ENCODE data around the gene C13orf46.
A peak's percentile ranks its signal among the peaks of the same experiment; 100 is the strongest.

Gene C13orf46

DNA sequence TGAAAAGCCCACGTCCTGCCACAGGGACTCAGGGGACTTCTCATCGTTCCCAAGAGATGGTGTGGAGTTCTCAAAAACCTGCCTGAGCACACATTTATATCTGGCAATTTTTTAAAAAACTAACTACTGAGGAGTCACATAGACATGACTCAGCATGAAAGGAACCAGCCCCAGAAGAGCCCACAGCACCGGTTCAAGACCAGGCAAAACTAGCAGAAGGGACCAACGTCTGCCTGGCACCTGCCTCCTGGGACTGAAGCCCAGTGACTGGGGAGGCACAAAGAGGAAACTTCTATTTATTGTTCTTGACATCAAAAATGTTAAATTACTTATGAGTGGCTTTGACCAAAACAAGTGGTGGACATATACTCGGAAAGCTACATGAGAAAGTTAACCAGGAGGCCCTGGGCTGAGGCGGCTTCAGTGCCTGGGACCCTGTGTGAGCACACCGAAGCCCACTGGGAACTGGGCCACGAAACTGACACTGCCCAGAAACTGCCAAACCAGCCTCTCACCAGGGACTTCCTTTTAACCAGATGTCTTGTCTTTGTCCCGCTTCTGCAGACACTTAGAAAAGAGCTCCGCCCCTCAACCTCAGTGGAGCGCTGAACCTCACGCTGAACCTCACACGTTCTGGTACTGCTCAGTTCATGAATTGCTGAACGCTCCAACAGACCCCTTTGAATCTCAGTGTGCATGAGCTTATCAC is 25.7 kb downstream of the C13orf46 start:
- Mint-ChIP-seq H3K27ac (peak overlapping the region; percentile 73), H3K4me3 (no peak overlapping the region), H3K4me1 (peaks cover 18% of the 10 kb centered on the region), H3K9me3 (no peaks in the 10 kb centered on the region), H3K36me3 (peaks cover 11% of the 10 kb centered on the region)
- ATAC-seq (no peak), DNase-seq (ENCODE audit: low spot score in 2 of 2) (no peak)

DNA sequence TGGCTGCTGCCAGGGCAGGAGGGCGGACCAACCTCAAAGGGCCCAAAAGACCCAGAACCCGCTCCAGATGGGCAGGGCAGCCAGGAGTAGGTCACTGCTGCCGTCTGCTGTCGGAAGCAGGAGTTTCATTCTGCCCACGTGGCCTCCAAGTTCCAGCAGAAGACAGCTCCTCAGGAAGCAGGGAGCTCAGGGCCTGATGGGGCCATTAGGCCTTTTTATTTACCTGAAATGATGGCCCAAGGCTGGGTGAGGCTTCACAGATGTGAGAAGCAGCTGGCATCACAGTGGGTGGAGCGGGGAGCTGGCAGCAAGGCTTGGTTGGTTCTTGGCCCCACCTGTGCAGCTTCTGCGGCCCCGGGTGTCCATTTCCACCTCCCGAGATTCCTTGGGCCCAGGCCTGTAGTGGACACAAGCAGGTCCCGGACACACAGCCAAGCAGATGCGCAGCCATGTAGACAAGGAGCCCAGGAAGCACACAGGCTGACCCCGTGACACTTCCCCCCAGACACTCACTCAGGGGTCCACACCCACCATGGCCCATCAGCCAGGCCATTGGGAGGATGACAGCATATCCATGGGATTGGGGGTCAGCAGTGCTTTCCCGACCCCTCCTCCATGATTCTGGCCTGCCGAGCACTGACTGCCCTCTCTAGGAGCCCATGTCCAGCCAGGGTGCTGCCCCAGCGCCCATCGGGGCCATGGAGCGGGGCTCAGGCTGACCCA is 26.4 kb downstream of the C13orf46 start:
- H3K9me3 Mint-ChIP-seq = no peaks in the 10 kb centered on the region
- peaks cover 11% of the 10 kb centered on the region for H3K36me3 Mint-ChIP-seq
- ATAC-seq (no peak), DNase-seq (ENCODE audit: low spot score in 2 of 2) (no peak)
- H3K4me3 Mint-ChIP-seq = no peak overlapping the region
- H3K4me1 Mint-ChIP-seq = peaks cover 18% of the 10 kb centered on the region
- H3K27ac Mint-ChIP-seq = peak overlapping the region; percentile 73

DNA sequence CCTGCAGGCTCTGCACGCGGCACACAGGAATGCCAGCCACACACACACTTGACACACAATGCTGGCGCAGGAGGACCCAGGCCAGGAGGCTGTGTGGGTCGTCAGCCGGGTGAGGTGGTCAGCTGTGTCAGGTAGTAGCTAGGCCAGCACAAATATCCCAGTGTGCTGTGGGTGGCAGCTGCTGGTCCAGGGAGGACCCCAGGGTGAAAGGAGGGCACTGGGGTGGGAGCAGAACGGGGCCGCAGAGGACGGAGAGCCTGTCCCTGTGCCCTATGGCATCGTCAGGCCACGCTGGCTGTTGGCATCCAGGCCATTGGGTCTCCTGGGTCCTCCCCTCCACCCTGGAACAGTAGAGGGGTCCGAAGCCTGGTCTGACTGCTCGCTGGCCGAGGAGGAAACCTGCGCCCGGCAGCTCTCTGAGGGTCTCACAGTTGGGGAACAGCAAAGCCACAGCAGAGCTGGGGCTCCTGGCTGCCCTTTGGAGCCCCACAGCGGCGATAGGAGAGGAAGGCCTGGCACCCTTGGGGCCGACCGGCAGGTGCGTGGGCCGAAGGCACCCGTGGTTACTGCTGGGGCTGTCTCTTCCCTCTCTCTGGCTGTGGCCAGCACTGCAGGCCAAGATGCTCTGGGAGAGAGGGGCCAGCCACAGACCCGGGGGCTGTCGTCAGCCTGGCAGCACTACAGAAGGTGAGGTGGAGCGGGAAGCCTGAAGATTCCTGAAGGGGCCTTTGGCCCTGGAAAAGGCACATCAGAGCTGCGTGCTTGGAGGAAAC is 27.3 kb downstream of the C13orf46 start:
- Mint-ChIP-seq H3K4me1 (peaks cover 18% of the 10 kb centered on the region), H3K4me3 (no peak overlapping the region), H3K27ac (peak overlapping the region; percentile 29), H3K9me3 (no peaks in the 10 kb centered on the region), H3K36me3 (peaks cover 16% of the 10 kb centered on the region)
- ATAC-seq (no peak), DNase-seq (ENCODE audit: low spot score in 2 of 2) (no peak)

DNA sequence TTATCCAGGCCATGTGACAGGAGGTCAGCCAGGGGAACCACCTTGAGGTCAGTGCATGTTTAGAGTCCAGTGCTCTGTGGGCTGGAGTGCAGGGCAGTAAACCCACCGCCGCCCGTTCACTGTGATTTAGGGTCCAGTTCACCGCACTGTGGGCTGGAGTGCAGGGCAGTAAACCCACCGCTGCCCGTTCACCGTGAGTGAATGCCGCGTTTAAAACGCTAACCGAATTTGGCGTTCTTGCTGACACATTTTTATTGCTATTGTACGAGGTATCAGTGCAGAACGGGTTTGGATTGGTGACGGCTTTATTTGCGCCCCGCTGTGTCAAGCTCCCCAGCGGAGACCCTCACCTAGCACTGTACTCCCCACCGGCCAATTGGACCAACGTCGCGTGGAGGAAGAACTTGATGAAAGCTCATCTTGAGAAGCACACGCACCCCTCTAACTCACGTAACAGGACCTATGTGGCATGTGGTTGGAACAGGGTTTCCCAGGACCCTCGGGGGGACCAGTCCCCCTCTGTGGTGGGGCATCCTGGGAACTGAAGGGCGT is 27.9 kb downstream of the C13orf46 start:
- H3K9me3 Mint-ChIP-seq = no peaks in the 10 kb centered on the region
- no peak for ATAC-seq
- H3K27ac Mint-ChIP-seq = no peak overlapping the region
- peaks cover 16% of the 10 kb centered on the region for H3K36me3 Mint-ChIP-seq
- DNase-seq (ENCODE audit: low spot score in 2 of 2) = no peak
- peaks cover 18% of the 10 kb centered on the region for H3K4me1 Mint-ChIP-seq
- no peak overlapping the region for H3K4me3 Mint-ChIP-seq

DNA sequence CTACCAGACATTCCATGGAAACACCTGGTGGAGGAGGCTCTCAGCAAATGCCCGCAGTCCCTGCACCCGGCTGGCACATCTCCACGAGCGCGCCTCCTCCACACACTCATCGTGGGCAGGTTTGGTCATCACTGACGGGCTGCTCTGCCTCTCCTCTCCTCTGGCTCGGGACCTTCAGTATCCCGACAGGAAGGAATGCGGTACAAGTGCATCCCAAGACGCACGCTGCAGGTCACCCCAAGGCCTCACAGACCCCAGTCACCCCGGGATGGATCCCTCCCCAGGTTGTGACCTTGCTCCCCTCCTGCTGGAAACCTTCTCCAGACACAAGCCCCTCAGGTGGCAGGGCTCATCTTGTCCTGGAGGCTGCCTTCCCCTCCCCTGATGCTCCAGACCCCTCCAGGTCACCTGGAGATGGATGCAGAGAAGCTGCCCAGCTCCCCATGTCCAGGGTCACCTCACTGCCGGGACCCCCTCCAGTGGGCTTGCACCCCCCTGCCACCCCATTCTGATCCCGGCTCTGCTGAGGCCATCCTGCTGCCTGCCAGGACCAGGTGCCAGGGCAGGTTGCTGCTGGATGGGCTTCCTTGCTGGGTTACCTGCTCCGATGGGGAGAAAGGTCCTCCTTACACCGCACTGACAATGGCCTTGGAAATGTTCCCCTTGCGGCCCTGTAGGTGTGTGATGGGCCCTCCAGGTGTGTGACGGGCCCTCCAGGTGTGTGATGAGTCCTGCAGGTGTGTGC is 29.9 kb downstream of the C13orf46 start:
- ATAC-seq (no peak), DNase-seq (ENCODE audit: low spot score in 2 of 2) (no peak)
- Mint-ChIP-seq H3K36me3 (peaks cover 16% of the 10 kb centered on the region), H3K4me1 (peaks cover 18% of the 10 kb centered on the region), H3K9me3 (no peaks in the 10 kb centered on the region), H3K4me3 (no peak overlapping the region), H3K27ac (no peak overlapping the region)

DNA sequence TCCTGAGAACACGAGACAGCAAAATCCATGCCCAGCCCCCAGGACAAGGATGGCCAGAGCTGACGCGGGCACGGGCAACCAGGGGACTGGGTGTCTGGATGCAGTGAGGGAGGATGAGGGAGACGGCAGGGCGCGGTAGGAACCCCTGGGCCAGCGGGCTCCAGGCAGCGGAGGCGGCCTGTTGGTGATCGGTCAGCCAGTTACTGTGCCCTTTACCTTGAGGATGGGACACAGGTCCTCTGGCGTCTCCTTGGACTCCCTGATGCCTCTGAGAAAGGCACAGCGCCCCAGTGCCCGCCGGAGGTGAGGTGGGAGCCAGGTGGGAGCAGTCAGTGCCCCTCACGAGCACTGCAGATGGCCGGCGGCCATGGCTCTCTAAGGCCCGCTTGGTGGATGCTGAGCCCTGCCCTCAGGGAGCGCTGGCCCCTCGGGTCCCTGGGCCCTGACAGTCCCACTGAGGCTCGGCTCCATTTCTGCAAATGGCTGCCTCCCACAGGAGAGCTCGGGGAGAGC is 31.2 kb downstream of the C13orf46 start:
- ATAC-seq (no peak), DNase-seq (ENCODE audit: low spot score in 2 of 2) (no peak)
- H3K4me3 Mint-ChIP-seq = no peak overlapping the region
- no peak overlapping the region for H3K27ac Mint-ChIP-seq
- peaks cover 16% of the 10 kb centered on the region for H3K36me3 Mint-ChIP-seq
- peaks cover 10% of the 10 kb centered on the region for H3K4me1 Mint-ChIP-seq
- no peaks in the 10 kb centered on the region for H3K9me3 Mint-ChIP-seq

DNA sequence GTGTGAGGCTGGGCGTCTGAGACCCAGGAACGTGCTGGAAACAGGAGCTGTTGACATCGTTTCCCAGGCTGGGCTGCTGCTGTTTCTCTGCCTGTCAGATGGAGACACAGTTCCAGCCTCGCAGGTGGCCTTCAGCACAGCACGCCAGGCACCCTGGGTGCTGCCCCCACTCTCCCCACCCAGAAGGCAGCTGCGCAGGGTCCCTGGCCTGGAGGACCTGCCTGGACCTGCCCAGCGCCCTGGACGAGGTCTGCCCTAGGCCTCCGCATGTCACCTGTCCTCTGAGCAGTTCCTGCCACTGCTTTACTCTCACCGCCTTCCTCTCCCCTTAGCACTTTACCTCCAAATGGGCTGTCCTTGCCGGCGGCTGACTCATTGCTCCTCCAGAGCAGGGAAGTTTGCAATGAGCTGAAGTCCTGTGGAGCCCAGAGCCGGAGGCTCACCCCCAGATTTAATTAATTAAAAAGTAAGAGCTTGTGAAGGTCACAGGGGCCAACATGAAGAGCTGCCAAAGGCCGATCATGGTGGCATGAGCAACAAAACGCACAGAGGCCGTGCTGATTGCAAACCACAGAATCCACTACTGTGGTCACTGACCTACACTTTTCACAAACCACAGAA is 32.2 kb downstream of the C13orf46 start:
- H3K9me3 Mint-ChIP-seq = no peaks in the 10 kb centered on the region
- no peak overlapping the region for H3K27ac Mint-ChIP-seq
- ATAC-seq (no peak), DNase-seq (ENCODE audit: low spot score in 2 of 2) (no peak)
- peaks cover 16% of the 10 kb centered on the region for H3K36me3 Mint-ChIP-seq
- no peak overlapping the region for H3K4me3 Mint-ChIP-seq
- H3K4me1 Mint-ChIP-seq = peaks cover 6% of the 10 kb centered on the region

DNA sequence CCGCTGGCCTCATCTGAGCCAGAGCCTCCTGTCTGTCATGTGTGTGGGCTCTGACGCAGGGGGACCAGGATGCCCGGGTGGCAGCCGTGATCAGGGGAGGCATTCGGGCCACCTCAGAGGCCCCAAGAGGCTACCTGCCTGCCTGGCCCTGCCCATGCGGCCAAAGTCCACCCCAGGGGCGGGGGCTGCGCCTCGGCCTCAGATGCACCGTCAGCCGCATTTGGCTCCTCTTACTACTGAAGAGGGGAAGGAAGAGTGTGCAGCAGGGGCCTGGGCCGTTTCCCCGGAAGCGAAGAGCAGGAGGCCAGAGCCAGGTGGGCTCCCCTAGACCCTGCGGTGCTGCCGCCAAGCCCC is 34.0 kb downstream of the C13orf46 start:
- DNase-seq (ENCODE audit: low spot score in 2 of 2) = no peak
- no peaks in the 10 kb centered on the region for H3K4me1 Mint-ChIP-seq
- H3K36me3 Mint-ChIP-seq = peaks cover 11% of the 10 kb centered on the region
- H3K9me3 Mint-ChIP-seq = no peaks in the 10 kb centered on the region
- ATAC-seq = no peak
- no peak overlapping the region for H3K27ac Mint-ChIP-seq
- no peak overlapping the region for H3K4me3 Mint-ChIP-seq

DNA sequence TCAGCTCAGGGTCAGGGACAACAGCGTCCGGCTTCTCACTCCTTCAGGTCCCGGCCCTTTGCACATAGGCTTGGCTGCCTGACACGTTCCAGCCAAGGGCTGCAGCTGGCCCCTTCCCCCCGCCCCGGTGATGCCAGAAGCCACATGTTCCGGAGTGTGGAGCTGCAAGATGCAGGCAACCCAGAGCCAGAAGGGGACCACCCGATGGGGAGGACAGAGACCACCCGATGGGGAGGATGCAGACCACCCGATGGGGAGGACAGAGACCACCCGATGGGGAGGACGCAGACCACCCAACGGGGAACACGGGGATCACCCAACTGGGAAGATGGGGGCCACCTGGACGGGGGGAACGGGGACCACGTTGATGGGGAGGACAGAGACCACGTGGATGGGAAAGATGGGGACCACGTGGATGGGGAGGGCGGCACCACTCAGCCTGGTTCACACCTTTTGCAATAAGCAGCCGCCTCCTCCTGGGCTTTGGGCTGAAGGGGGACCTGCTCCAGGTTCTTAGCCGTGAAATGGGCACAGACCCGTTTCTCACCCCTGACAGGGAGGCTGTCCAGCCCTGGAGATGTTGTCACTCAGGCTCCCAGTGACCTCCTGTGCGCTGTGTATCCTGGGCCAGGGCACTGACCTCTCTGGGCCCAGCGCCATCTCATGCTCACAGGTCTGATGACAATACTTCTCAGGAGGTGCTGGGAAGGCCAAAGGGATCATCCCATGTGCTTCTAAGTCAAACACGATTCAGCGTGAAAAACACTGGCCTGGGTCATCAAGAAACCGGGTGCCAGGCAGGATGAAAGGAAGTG is 34.5 kb downstream of the C13orf46 start:
- H3K4me1 Mint-ChIP-seq = no peaks in the 10 kb centered on the region
- no peak overlapping the region for H3K4me3 Mint-ChIP-seq
- DNase-seq (ENCODE audit: low spot score in 2 of 2) (no peak), ATAC-seq (no peak)
- H3K36me3 Mint-ChIP-seq = peaks cover 11% of the 10 kb centered on the region
- no peaks in the 10 kb centered on the region for H3K9me3 Mint-ChIP-seq
- peak overlapping the region; percentile 74 for H3K27ac Mint-ChIP-seq

DNA sequence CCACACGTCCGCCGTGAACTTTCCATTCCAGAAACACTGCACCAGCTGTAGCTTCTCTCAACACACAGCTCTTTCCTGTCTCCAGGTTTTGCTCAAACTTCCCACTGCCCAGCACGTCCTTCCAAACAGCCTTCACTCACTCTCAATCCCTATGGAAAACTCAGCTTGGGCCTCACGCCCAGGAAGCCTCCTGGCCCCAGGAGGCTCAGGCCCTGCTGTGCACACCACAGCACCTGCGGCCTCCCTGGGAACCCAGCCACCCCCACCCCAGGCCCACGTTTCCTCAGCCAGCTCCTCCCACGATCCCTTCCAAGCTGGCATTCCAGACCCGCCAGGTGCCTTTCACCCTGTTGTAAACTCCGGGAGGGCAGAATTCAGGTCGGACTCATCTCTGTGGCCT is 35.2 kb downstream of the C13orf46 start:
- Mint-ChIP-seq H3K36me3 (peaks cover 10% of the 10 kb centered on the region), H3K4me1 (no peaks in the 10 kb centered on the region), H3K4me3 (no peak overlapping the region), H3K9me3 (no peaks in the 10 kb centered on the region), H3K27ac (peak overlapping the region; percentile 74)
- ATAC-seq (no peak), DNase-seq (ENCODE audit: low spot score in 2 of 2) (no peak)

DNA sequence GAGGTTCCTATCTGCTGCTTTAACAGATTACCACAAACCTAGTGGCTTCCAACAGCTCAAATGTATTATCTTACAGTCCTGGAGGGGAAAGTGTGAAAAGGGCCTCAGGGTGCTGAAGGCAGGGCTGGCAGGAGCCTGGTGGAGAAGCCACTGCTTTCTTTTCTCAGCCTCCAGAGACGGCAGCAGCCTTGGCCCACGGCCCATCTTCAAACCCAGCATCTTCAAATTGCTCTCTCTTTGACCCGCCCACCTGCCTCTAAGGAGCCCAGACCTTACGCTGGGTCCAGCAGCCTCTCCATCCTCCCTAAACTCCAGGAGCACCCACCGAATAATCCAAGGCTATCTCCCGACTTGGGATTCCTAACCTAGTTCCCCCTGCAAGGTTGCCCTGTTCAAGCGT is 35.6 kb downstream of the C13orf46 start:
- H3K27ac Mint-ChIP-seq = peak overlapping the region; percentile 74
- H3K9me3 Mint-ChIP-seq = no peaks in the 10 kb centered on the region
- no peaks in the 10 kb centered on the region for H3K4me1 Mint-ChIP-seq
- no peak overlapping the region for H3K4me3 Mint-ChIP-seq
- DNase-seq (ENCODE audit: low spot score in 2 of 2) (no peak), ATAC-seq (no peak)
- peaks cover 6% of the 10 kb centered on the region for H3K36me3 Mint-ChIP-seq

DNA sequence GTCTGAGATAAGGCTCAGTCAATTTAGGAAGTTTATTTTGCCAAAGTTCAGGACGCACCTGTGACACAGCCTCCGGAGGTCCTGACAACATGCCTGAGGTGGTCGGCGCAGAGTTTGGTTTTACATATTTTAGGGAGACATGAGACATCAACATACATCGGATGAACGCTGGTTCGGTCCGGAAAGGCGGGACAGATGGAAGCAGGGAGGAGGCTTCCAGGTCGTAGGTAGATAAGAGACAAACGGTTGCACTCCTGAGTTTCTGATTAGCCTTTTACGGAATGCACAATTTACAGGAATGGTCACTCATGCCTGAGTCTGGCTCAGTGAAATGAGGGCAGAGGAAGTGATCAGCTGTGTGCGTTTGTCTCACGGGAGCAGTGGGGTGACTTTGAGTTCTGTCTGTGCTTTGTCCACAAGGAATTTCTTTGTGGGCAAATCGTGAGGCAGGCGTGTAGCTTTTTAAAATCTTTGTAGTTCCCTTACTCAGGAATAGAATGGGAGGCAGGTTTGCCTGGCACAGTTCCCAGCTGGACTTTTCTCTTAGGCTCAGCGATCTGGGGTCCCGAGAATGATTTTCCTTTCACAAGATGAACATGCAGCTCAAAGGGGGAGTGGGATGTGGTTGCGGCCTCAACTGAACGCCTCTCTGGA is 36.2 kb downstream of the C13orf46 start:
- Mint-ChIP-seq H3K4me1 (no peaks in the 10 kb centered on the region), H3K27ac (no peak overlapping the region), H3K9me3 (no peaks in the 10 kb centered on the region), H3K36me3 (peaks cover 6% of the 10 kb centered on the region), H3K4me3 (no peak overlapping the region)
- DNase-seq (ENCODE audit: low spot score in 2 of 2) (no peak), ATAC-seq (no peak)

DNA sequence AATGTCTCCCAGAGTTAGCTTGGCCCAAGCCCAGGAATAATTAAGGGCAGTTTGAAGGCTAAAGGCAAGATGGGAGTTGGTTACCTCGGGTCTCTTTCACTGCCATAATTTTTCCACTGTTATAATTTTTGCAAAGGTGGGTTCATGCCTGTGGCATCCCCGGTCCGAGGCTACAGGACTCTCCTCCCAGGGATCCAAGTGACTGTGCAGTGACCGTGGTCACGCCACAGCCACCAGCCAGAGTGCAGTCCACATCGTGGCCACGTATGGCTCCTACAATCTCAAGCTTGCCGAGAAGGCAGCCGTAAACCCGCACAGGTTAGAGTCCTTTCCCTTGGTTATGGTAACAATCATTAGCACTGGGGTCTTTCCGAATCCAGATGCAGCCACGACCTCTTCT is 36.8 kb downstream of the C13orf46 start:
- H3K4me1 Mint-ChIP-seq = no peaks in the 10 kb centered on the region
- no peaks in the 10 kb centered on the region for H3K9me3 Mint-ChIP-seq
- H3K27ac Mint-ChIP-seq = no peak overlapping the region
- no peak overlapping the region for H3K4me3 Mint-ChIP-seq
- DNase-seq (ENCODE audit: low spot score in 2 of 2) = no peak
- ATAC-seq = no peak
- peaks cover 6% of the 10 kb centered on the region for H3K36me3 Mint-ChIP-seq
